SK-N-SH treated with all-trans-retinoic acid at 6 μM for 48 hours (cell line): ENCODE results near the gene STK32B.
A peak's percentile ranks its signal among the peaks of the same experiment; 100 is the strongest.

Source experiments
- ATAC-seq: fragments of 200-7000 bp; cut with Tn5 transposase; 3 replicates; pipeline ENCODE4 v1.9.1; 2020; ENCODE audit warnings: mild to moderate bottlenecking, moderate library complexity
- ARNTL ChIP-seq: fragments of 450-650 bp; formaldehyde crosslinking; IDR thresholded peaks from 2 replicates; pipeline ENCODE4 v1.5.0; 2020; ENCODE audit warnings: low read depth, mild to moderate bottlenecking, moderate library complexity, borderline replicate concordance
- BACH2 ChIP-seq: fragments of 250-450 bp; sonication (Bioruptor Pico); IDR thresholded peaks from 2 replicates; pipeline ENCODE4 v1.9.0; 2021; ENCODE audit warnings: mild to moderate bottlenecking, borderline replicate concordance
- CREB5 ChIP-seq: fragments of 250-450 bp; sonication (Bioruptor Pico); IDR thresholded peaks from 2 replicates; pipeline ENCODE4 v1.5.1; 2020; ENCODE audit warnings: low read depth, mild to moderate bottlenecking, moderate library complexity
- CSDC2 ChIP-seq: fragments of 250-450 bp; sonication (Bioruptor Pico); IDR thresholded peaks from 2 replicates; pipeline ENCODE4 v1.5.0; 2020; ENCODE audit warnings: mild to moderate bottlenecking, moderate library complexity
- OSR1 ChIP-seq: fragments of 250-450 bp; sonication (Bioruptor Pico); IDR thresholded peaks from 2 replicates; pipeline ENCODE4 v1.8.0; 2022; ENCODE audit warnings: moderate library complexity, mild to moderate bottlenecking, inconsistent platforms
- POU6F1 ChIP-seq: fragments of 250-450 bp; sonication (Bioruptor Pico); IDR thresholded peaks from 2 replicates; pipeline ENCODE4 v1.8.0; 2021; ENCODE audit warnings: low read depth, mild to moderate bottlenecking, moderate library complexity, borderline replicate concordance
- PPARA ChIP-seq: fragments of 250-450 bp; sonication (Bioruptor Pico); IDR thresholded peaks from 2 replicates; pipeline ENCODE4 v1.5.0; 2020; ENCODE audit warnings: mild to moderate bottlenecking, borderline replicate concordance
- RARB ChIP-seq: fragments of 250-450 bp; sonication (Bioruptor Pico); IDR thresholded peaks from 2 replicates; pipeline ENCODE4 v1.8.0; 2021; ENCODE audit warnings: mild to moderate bottlenecking, moderate library complexity
- TCF4 ChIP-seq: fragments of 250-450 bp; sonication (Bioruptor Pico); IDR thresholded peaks from 2 replicates; pipeline ENCODE4 v1.8.0; 2021; ENCODE audit warnings: mild to moderate bottlenecking, moderate library complexity, borderline replicate concordance
- ZFP3 ChIP-seq: fragments of 250-450 bp; sonication (Bioruptor Pico); IDR thresholded peaks from 2 replicates; pipeline ENCODE4 v1.5.0; 2020; ENCODE audit warnings: mild to moderate bottlenecking, moderate library complexity
- ZFP30 ChIP-seq: fragments of 450-650 bp; formaldehyde crosslinking; IDR thresholded peaks from 2 replicates; pipeline ENCODE4 v1.5.0; 2022; ENCODE audit warnings: mild to moderate bottlenecking, moderate library complexity
- ZNF565 ChIP-seq: fragments of 450-650 bp; formaldehyde crosslinking; conservative IDR thresholded peaks from 2 replicates; pipeline ENCODE4 v1.5.0; 2020; ENCODE audit warnings: low read depth, mild to moderate bottlenecking, moderate library complexity
- ZNF70 ChIP-seq: fragments of 450-650 bp; formaldehyde crosslinking; IDR thresholded peaks from 2 replicates; pipeline ENCODE4 v1.5.0; 2020; ENCODE audit warnings: mild to moderate bottlenecking, moderate library complexity
- ZNF8 ChIP-seq: fragments of 450-650 bp; formaldehyde crosslinking; IDR thresholded peaks from 2 replicates; pipeline ENCODE4 v1.5.0; 2020; ENCODE audit warnings: mild to moderate bottlenecking, moderate library complexity
- TF ChIP-seq, protein P1 (sequence below): fragments of 250-450 bp; sonication (Bioruptor Pico); IDR thresholded peaks from 2 replicates; pipeline ENCODE4 v1.5.0; 2020; ENCODE audit warnings: mild to moderate bottlenecking, moderate library complexity
- TF ChIP-seq, protein P2 (sequence below): fragments of 250-450 bp; sonication (Bioruptor Pico); IDR thresholded peaks from 2 replicates; pipeline ENCODE4 v1.8.0; 2020; ENCODE audit warnings: mild to moderate bottlenecking, moderate library complexity, borderline replicate concordance
- TF ChIP-seq, protein P3 (sequence below): fragments of 250-450 bp; sonication (Bioruptor Pico); IDR thresholded peaks from 2 replicates; pipeline ENCODE4 v1.5.1; 2021; ENCODE audit warnings: mild to moderate bottlenecking, moderate library complexity

Gene STK32B

GRCh38 chr4:5489260-5489659 is 438.0 kb downstream of the STK32B start:
- ATAC-seq, result no peak
- TF ChIP-seq ZNF70, result no peak

DNA sequence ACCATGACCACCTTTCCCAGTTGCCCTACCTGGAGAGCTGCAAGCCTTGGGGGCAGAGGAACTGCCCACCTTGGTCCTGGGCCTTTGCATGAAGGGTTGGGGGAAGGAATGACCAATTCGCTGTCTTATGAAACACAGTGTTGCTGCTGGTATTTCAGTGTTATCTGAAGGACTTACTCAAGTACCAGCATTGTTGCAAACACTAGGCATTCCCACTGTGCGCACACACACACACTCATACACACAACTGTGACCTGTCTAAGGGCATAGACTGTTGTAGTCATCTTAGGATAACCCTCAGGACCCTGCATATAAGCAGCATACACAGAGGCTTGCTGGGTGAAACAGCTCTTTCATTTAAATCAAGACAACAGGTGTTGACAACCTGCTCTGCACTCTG is 446.2 kb downstream of the STK32B start:
- no peak for ATAC-seq
- TF ChIP-seq ZFP30 (no peak), ARNTL (no peak), CSDC2 (no peak), OSR1 (CRISPR knock-in tag) (no peak)
- TF ChIP-seq, protein P1, sequence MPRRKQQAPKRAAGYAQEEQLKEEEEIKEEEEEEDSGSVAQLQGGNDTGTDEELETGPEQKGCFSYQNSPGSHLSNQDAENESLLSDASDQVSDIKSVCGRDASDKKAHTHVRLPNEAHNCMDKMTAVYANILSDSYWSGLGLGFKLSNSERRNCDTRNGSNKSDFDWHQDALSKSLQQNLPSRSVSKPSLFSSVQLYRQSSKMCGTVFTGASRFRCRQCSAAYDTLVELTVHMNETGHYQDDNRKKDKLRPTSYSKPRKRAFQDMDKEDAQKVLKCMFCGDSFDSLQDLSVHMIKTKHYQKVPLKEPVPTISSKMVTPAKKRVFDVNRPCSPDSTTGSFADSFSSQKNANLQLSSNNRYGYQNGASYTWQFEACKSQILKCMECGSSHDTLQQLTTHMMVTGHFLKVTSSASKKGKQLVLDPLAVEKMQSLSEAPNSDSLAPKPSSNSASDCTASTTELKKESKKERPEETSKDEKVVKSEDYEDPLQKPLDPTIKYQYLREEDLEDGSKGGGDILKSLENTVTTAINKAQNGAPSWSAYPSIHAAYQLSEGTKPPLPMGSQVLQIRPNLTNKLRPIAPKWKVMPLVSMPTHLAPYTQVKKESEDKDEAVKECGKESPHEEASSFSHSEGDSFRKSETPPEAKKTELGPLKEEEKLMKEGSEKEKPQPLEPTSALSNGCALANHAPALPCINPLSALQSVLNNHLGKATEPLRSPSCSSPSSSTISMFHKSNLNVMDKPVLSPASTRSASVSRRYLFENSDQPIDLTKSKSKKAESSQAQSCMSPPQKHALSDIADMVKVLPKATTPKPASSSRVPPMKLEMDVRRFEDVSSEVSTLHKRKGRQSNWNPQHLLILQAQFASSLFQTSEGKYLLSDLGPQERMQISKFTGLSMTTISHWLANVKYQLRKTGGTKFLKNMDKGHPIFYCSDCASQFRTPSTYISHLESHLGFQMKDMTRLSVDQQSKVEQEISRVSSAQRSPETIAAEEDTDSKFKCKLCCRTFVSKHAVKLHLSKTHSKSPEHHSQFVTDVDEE (CRISPR knock-in tag), result no peak
- TF ChIP-seq, all 23 proteins: peak for 0

- no peak for ATAC-seq
- TF ChIP-seq BACH2 (CRISPR knock-in tag), result no peak
- TF ChIP-seq ZFP30, result no peak
- TF ChIP-seq RARB (CRISPR knock-in tag), result no peak
- TF ChIP-seq, protein P2, sequence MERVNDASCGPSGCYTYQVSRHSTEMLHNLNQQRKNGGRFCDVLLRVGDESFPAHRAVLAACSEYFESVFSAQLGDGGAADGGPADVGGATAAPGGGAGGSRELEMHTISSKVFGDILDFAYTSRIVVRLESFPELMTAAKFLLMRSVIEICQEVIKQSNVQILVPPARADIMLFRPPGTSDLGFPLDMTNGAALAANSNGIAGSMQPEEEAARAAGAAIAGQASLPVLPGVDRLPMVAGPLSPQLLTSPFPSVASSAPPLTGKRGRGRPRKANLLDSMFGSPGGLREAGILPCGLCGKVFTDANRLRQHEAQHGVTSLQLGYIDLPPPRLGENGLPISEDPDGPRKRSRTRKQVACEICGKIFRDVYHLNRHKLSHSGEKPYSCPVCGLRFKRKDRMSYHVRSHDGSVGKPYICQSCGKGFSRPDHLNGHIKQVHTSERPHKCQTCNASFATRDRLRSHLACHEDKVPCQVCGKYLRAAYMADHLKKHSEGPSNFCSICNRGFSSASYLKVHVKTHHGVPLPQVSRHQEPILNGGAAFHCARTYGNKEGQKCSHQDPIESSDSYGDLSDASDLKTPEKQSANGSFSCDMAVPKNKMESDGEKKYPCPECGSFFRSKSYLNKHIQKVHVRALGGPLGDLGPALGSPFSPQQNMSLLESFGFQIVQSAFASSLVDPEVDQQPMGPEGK (CRISPR knock-in tag), result no peak
- TF ChIP-seq TCF4 (CRISPR knock-in tag), result no peak
- TF ChIP-seq, protein P3, sequence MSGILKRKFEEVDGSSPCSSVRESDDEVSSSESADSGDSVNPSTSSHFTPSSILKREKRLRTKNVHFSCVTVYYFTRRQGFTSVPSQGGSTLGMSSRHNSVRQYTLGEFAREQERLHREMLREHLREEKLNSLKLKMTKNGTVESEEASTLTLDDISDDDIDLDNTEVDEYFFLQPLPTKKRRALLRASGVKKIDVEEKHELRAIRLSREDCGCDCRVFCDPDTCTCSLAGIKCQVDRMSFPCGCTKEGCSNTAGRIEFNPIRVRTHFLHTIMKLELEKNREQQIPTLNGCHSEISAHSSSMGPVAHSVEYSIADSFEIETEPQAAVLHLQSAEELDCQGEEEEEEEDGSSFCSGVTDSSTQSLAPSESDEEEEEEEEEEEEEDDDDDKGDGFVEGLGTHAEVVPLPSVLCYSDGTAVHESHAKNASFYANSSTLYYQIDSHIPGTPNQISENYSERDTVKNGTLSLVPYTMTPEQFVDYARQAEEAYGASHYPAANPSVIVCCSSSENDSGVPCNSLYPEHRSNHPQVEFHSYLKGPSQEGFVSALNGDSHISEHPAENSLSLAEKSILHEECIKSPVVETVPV (CRISPR knock-in tag), result no peak
- no peak for TF ChIP-seq ZFP3 (CRISPR knock-in tag)
- TF ChIP-seq POU6F1, result no peak
- no peak for TF ChIP-seq OSR1 (CRISPR knock-in tag)
- TF ChIP-seq PPARA (CRISPR knock-in tag), result no peak
- TF ChIP-seq ZNF8 (CRISPR knock-in tag), result no peak
- no peak for TF ChIP-seq CREB5 (CRISPR knock-in tag)
- no peak for TF ChIP-seq ZNF565
These were observed 448.9 kb downstream of the STK32B start for GRCh38 chr4:5500165-5500564.

GRCh38 chr4:5503336-5503936 is 452.2 kb downstream of the STK32B start:
- no peak for ATAC-seq
- TF ChIP-seq POU6F1 (no peak), TCF4 (CRISPR knock-in tag) (0 out of 2 replicates have a peak, but pooled peaks have one; percentile 33)
